Superior temporal gyrus (tissue), 1 donor: ENCODE results near the gene TBC1D16.
"Not testable (repeated sequence)": the region's sequence is repeated elsewhere in the genome, so short reads cannot be mapped to it uniquely, and the experiment has no call there.

Experiments
- DNase-seq: peaks from one replicate; pipeline ENCODE4 v3.0.0-alpha.2; 2016; ENCODE audit errors: extremely low spot score

The TBC1D16 gene

DNA sequence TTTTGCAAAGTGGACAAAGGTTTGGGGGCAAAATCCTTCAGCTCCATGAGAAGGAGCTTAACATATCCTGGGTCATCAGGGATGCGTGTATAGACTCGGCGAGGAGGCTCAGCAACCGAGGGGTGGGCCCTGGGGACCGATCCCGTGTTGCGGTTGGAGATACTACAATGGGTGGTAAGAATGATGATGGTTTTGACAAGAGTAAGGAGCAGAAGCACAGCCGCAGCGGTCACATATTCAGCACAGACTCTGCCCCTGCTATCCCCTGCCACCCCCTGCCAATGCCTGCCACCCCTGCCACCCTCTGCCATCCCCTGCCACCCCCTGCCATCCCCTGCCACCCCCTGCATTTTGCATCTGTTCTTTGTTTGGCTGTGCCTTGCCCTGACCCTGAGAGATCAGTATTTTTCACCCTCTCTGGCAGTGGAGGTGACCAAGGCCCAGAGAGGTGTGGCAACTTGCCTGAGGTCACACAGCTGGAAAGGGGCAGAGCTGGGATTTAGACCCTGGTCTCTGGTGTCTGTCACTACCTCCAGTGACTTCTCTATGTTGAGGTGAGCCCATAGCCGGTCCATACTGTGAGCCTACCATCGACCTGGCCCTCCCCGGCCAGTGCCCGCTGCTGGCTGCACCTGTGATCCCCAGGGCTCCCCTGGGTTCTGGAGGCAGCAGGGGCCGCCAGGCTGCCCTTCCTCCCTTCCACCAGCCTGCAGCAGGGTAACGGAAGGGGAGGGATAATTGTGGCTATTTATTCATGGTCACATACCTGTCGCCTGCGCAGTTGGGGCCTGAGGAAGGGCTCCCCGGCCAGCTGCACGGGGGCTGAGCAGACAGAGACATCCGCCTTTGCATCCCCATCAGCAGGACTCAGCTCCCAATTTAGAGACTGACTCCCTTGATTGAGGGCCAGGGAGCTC, 121.5 kb downstream of the TBC1D16 start:
- DNase-seq: no peak

- DNase-seq: no peak
These were observed 122.2 kb downstream of the TBC1D16 start for GRCh38 chr17:79913451-79913850.

DNA sequence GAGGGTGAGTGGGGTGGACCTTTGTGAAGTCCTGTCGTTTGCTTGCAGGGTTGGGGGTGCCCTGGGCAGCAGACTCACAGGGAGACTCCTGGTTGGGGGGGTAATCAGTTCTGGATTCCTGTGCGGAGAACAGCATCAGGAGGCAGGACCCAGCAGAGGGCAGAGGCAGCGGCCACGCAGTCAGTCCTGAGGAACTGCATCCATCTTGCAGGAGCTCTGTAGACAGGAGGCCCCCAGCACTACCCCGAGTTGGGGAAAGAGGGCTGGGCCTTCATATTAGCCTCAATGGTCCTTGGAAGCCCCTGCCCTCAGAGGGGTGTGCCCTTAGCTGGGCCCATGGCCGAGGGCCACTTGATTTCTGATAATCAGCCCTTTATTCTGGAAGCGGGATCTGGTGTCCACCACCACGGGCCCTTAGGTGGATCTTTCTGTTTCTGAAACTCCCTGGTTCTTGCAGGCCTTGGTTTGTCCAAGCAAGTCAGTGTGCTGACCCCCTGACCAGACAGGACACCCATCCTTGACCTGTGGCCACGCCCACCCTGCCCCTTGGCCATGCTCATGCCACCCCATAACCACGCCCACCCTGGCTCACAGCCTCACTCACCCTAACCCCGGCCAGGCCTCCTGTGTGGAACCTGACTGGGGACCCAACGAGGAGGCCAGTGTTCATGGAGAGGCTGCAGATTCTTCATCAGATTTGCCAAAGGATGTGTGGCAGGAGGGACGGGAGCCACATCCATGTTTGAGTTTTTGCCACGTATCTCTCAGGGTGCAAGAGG, 122.9 kb downstream of the TBC1D16 start:
- DNase-seq: no peak

- DNase-seq: no peak
These were observed 124.0 kb downstream of the TBC1D16 start for GRCh38 chr17:79911430-79912399.

DNA sequence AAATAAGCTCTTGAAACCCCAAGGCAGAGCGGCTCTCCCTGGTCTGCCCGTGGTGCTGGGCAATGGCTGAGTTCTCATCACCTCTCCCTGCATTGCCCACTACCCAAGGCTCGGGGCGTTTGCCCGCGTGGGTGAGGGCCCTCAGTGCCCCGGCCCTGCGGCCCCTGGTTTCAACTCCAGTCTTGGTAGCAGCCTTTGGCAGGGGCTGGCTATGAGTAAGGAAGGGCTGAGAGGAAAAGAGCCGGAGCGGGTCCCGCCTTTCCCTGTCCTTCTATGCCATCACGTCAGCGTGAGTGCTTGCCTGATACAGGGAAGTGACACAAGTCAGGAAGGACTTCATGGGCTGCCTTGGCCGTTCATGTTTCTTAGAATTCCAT, 124.7 kb downstream of the TBC1D16 start:
- DNase-seq: no peak

DNA sequence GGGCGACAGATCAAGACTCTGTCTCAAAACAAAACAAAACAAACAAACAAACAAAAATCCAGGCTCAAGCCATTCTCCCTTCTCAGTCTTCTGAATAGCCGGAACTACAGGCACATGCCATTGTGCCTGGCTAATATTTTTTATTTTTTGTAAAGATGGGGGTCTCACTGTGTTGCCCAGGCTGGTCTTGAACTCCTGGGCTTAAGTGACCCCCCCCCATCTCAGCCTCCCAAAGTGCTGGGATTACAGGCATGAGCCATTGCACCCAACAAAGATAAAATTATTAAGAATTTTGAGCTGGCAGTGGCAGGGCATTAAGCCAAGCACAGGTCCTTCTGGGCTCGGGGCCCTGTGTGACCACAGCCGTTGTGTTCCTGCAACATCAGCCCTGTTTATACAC, 126.6 kb downstream of the TBC1D16 start:
- DNase-seq: no peak

- DNase-seq: no peak
These were observed 127.8 kb downstream of the TBC1D16 start for GRCh38 chr17:79907850-79908249.

DNA sequence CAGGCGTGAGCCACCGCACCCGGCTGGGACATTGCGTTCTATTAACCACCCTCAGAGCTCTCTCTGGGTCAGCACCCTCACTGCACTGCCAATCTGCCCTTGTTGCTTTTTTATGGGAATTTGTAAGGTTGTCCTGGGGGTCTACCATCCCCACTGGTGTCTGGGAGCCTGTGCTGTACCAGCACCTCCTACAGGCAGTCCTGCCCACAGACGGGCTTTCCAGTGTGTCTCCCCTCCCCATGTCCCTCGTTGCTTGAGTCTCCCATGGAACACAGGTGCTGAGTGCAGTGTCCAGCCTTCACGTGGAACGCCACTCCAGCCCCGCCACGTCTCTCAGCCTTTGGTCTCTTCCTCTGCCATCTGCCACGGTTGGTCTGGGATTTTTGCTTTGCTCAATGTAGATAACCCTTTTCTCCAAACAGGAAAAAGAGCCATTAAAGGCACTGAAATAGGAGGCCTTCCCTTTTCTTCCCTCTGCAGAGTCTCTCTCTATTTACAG, 128.4 kb downstream of the TBC1D16 start:
- DNase-seq: no peak

- DNase-seq: no peak
These were observed 129.8 kb downstream of the TBC1D16 start for GRCh38 chr17:79905832-79906231.

DNA sequence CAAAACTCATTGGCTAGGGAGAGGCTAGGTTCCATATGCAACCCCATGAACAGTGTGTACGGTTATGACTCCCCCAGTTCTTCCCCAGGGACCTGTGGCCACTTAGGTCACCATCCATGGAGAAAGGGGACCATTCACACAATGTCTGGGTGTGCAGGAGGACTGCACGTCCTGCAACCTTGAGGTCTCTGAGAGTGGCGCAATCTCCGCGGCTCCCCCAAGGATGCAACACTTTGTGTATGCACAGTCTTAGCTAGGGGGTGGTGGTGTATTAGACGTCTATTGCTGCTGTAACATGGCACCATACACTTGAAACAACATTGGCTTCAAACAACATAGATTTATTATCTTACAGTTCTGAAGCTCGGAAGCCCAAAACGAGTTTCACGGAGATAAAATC, 130.8 kb downstream of the TBC1D16 start:
- no peak for DNase-seq

DNA sequence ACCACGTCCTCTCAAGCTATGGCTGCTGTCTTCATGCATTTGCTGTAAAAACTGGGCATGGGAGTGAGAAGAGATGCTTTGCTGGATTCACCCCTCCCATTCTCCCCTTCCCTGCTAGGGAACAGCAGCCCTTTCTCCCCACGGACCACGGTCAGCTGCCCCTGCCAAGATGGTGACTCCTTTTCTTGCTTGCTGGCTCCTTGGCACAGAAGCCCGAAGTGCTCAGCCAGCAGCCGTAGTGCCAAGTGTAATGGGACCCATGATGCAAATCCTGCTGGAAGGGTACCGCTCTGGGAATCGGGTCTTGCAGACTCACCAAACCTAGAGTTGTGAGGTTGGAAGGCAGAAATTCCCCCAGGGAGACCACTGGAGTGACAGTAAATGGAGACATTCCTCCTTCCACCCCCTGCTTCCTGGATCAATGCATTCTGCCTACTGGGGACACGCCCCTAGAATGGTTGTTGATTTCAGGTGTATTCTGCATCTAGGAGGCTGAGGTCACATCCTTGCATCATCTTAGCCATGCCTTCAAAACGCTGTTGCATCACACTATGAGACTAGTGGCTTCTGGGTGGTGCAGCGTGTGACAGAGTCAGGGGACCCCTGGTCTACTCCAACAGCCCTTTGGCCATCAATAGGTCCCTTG, 133.4 kb downstream of the TBC1D16 start:
- no peak for DNase-seq

DNA sequence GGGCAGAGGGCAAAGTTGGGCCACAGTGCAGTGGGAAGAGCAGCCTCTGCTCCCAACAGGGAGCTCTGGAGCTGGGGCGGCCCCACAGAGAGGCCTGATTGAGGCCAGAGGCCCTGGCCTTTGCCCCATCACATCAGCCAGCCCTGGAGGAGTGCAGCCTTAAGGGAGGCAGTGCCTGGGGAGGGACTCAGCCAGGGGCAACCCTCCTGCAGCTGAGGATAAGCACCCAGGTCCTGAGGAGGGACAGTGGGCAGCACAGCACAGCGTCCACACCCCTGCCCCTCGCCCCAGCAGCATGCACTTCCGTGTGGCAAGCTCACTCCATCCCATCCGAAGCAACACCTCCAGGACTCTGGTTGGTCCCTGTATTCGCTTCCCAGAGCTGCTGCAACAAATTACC, 134.5 kb downstream of the TBC1D16 start:
- DNase-seq: no peak

DNA sequence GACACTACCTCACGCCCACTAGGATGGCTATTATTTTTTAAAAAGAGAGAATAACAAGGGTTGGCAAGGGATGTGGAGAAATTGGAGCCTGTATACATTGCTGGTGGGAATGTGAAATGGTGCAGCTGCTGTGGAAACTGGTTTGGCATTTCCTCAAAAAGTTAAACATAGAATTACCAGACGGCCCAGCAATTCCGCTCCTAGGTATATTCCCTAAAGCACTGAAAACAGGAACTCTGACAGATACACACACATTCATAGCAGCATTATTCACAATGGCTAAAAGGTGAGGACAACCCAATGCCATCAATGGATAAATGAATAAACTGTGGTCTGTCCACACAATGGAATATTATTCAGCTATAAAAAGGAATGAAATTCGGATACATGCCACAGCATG, 136.1 kb downstream of the TBC1D16 start:
- no peak for DNase-seq

DNA sequence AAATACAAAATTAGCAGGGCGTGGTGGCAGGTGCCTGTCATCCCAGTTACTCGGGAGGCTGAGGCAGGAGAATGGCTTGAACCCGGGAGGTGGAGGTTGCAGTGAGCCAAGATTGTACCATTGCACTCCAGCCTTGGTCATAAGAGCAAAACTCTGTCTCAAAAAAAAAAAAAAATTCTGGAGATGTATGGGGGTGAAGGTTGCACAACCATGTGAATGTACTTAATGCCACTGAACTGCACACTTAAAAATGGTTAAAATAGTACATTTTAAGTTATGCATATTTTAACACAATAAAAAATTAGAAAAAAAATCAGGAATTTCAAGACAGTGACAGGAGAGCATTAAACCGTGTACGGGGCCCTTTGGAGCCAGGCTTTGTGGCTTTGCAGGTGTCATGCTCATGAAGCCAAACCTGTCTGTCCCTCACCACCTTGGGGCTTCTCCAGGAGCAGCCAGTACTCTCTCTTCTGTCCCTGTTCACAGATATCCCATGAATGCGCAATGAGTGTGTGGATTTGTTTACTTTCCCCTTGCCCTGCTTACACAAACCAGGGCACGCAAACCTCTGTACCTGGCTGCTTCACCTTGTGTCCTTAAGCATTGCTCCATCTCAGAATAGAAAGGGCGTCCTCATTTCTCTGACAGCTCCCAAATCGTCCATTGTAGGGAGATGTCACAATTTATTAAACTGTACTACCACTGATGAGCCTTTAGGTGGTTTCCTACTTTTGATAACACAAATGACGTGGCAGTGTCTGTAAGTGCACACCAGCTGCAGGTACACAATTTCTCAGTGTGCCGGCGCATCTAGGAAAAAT, 138.2 kb downstream of the TBC1D16 start:
- DNase-seq: no peak

- DNase-seq: not testable (repeated sequence)
These were observed 142.2 kb downstream of the TBC1D16 start for GRCh38 chr17:79893457-79893856.

DNA sequence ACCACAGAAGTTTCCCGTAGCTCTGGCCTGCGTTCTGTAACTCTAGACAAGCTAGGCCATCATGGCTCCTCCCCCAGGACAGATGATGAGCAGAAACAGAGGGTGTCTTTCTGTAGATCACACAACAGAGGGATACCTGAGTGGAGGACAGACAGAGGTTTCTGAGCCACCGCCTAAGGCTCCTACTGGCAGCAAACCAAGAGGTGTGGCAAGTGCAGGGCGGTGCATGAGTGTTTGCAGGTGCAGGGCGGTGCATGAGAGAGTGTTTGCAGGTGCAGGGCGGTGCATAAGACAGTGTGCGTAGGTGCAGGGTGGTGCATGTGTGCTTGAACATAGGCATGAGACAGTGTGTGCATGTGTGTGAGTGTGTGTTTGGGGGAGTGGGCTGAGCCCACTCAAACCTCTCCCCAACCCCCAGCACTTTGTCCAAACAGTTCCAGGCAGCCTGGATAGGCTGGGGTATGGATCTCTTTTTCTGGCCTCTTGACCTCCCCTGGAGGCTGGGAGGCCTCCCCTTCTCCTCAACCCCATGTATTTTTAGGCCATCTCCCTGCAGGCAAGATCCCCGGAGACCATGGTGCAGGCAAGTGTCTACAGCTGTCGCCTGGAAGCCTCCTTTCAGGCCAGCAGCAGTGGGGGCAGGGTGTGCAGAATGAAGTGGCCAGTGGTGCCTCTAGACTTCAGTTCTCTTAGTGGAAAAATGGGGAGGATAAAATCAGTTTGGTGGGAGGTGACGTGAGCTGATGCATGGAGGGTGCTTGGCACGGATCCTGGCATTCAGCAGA, 143.0 kb downstream of the TBC1D16 start:
- DNase-seq: no peak

- DNase-seq: no peak
These were observed 144.4 kb downstream of the TBC1D16 start for GRCh38 chr17:79891113-79891730.

GRCh38 chr17:79890706-79891105, 145.0 kb downstream of the TBC1D16 start:
- no peak for DNase-seq
